Activated CD4-positive, alpha-beta T cell treated with anti-CD3 and anti-CD28 coated beads for 4 hours (primary cell): ENCODE data around the gene TMEM150A.
A peak's percentile ranks its signal among the peaks of the same experiment; 100 is the strongest.
"Not testable (repeated sequence)": the region's sequence is repeated elsewhere in the genome, so short reads cannot be mapped to it uniquely, and the experiment has no call there.

Experiments used
- DNase-seq, 2 donors: peaks; one replicate each; pipeline ENCODE4 v3.0.0-alpha.2; 2020

The TMEM150A gene

DNA sequence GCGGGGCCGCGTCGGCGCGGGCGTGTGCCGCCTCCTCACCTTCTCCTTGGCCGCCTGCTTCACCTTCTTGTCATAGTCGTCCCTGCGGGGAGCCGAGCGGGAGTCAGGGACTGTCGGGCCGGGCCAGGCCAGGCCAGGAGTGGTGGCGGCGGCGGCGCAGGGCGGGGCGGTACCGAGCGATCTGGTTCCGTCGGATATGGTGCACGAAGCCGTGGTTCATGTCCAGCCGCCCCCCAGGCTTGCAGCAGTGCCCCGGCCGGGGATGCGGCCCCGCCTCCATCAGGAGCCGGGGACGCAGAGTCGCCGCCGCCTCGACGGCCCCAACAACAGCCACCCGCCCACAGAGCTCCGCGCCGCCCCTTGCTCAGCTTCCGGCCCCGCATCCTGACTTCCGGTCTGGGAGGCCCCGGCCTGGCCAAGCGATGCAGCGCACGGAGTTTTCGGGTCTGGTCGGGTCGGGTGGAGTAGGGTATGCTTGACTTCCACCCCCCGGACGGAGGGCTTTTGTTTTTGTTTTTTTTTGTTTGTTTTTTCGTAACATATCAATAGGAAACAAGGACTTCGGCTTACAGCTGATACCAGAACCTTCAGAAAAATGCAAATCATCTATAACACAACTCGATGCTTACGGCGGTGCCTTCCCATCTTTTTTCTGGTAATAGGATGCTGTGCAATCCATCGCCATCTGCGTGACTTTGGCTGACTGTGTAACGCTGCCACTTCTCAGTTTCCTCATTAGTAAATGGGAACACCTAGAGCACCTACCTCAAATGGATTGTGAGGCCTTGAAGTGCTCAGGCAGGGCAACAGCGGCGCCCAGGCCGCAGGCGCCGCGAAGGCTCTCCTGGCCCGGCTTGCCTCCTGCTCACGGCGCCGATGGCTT is 9.4 kb upstream of the TMEM150A start, which contains the start of gene C2orf68:
Gene C2orf68 (minus strand): TSS at position 362 of the 883 bp plus-strand sequence. CDS start 82 bp downstream, at position 280.
- peak; percentile 73 to 79 for DNase-seq

DNA sequence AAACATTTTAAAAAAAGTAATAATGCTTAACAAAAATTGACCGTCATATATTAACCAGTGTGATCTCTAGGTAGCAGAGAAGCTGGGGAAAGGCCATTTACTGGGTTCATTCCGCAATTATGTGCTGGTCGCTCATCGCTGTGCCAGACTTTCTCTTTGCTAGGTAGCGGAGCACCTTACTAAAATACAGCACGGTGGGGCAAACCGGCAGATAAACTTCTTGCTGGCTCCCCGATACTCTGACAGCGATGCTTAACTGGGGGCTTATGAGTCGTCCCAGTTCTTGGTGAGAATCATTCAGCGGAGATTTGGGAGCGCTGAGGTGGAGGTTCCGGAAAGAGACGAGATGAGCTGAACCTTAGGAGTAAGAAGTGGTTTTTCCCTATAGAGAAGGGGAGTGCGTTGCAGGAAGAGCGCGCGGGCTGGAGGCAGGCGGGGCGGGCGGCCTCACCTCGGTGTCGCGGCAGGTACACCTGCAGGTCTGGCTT is 8.8 kb upstream of the TMEM150A start:
- DNase-seq: no peak

DNA sequence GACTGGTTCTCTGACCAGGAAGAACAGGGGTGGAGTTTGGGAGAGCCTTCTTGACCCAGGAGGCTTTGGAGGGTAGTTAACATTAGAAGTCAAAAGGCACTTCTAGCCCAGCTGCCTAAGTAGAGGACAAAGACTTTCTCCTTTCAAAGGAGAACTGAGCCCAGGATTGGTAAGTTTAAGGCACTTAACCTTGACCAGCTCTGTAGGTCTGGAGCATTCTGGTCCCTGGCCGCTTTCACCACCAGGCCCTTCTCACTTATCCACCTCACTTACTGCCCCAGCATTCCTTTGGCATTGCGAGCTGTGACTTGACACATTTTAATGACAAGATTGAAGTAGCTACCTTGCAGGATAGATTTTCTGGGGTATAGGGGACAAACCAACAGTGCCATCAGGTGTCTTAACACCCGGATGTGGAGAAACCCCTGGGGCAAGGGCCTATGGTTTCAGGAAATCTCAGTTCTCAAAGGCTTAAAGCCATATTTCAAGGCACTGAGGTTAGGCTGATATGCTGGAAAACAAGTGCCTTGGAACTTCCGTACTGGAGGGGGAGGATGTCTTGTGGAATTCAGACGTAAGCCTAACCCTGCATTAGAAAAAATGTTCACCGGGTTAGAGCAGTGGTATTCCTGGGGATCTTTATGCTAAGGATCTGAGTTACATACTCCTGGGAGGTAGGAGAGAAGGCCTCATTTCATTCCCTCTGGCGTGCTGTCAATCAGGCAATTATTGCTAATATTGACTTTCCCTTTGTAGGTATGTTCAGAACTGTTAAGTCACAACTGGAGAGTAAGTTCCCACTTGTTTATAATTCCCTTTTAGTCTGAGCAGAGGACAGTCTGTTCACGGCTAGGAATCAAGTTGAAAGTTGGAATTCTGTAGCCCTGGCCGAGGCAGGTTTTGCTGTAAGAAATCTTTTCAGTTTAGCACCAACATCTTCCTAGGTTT is 5.0 kb upstream of the TMEM150A start:
- DNase-seq: no peak

DNA sequence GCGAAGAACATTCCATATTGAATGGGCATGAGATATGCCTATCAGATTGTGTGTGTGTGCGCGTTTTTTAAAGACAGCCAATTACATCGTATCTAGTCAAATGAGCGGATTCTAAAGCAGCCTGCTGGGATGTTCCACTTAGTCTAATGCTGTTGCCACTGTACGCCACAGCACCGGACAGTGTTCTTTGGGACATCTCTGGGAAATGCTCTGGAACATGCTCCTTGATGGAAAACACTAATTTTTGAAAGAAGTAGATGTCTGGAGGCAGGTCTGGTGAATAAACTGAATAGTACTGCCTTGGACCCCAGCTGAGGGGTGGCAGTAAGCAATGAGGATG is 3.6 kb upstream of the TMEM150A start:
- DNase-seq: no peak

DNA sequence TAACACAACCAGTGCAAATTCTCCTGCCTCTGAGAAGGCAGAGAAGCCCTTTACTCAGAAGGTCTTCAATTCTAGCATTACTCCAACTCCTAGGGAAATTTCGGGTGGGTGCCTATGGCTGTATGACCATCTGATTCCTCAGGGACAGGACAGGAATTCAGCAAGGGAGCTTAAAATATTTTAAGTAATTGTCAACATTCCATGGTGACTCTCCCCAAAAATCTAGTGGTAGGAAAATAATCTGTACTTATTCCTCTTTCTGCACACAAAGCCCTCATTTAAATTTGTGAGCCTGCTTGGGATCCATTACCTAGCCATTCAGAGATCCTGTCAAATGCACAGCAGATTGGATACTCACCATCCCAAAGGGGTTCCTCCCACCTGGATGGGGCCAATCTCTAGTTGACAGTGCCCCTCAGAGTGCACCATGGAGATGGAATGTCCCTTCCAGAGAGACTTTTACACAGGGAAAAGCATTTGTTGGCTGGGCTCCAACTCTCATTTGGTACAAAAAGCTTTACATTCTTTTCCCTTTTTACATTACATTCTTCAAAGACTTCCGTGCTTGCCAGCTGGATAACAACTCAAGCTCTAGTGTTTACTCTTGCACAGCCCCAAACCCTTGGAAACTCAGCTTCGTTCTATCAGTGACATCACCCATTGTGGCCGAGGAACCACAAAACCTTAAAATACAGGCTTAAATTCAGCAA is 3.1 kb upstream of the TMEM150A start:
- DNase-seq: no peak

DNA sequence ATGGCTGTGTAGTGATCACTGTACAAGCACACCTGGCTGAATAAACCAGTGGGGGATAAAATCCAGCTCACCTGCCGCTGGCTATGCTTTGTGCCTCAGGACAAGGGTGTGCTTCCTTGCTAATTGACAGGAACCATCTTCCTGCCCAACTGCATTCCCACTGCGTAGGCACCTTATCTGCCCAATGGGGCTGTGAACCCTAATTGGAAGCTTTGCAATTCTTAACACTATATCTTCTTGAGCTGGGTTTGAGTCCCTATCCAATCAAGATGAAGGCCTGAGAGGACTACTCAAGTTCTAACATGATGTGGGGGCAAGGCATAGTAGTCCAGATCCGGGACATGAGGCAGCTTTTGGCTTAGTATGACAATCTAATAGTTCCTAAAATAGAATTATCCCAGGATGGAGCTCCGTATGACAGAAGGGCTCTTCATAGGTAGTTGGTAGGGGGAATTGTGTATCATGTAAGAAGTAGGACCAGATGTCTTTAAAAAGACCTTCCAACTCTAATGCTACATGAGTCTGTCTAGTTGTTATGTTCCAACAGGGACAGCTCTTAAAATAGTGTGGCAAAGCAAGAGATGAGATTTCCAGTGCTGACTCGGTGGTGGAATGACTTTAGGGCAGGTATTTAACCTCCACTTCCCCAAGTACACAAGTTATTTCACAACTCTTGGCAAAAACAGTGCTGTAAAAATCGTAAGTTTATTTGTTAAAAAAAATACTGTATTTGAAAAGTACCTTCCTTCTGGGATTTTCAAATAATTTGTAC is 2.3 kb upstream of the TMEM150A start:
- no peak for DNase-seq

DNA sequence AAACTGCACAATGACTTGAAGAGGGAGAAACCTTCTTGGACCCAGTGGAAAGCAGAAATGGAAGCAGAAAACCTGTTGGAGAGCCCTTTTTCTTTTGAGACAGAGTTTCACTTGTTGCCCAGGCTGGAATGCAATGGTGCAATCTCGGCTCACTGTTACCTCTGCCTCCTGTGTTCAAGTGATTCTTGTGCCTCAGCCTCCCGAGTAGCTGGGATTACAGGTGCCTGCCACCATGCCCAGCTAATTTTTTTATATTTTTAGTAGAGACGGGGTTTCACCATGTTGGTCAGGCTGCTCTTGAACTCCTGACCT is 1.6 kb upstream of the TMEM150A start:
- not testable (repeated sequence) for DNase-seq

DNA sequence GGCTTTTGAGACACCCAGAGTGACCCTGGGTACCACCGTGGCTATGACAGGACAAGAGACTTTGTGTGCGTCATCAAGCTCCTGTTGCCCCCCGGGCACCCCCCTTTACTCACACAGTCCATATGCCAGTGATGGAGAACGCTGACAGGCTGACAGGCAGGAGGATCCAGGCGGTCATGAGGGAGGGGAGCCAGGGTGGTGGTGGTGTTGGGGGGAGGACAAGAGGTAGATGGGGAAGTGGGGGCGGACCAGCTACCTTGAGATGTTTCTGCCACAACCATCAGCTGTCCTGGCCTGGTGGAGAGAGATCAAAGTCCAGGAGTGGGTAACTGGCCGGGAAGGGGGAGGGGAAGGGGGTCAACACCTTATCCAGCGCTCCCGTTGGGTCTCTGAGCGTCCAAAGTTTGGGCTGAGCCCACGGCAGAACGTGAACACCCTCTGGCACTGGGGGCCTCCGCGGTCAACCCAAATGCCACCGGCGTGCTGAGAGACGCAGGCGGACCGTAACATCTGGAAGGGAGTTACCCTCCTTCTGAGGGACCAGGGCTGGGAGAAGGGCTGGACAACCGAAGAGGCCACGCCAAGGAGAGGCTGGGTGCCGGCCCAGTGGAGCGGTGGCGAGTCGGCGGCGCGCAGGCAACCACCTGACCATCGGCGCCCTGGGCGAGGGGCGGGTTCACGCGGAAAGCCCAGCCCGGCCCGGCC is 575 bp downstream of the TMEM150A start:
- DNase-seq: no peak

DNA sequence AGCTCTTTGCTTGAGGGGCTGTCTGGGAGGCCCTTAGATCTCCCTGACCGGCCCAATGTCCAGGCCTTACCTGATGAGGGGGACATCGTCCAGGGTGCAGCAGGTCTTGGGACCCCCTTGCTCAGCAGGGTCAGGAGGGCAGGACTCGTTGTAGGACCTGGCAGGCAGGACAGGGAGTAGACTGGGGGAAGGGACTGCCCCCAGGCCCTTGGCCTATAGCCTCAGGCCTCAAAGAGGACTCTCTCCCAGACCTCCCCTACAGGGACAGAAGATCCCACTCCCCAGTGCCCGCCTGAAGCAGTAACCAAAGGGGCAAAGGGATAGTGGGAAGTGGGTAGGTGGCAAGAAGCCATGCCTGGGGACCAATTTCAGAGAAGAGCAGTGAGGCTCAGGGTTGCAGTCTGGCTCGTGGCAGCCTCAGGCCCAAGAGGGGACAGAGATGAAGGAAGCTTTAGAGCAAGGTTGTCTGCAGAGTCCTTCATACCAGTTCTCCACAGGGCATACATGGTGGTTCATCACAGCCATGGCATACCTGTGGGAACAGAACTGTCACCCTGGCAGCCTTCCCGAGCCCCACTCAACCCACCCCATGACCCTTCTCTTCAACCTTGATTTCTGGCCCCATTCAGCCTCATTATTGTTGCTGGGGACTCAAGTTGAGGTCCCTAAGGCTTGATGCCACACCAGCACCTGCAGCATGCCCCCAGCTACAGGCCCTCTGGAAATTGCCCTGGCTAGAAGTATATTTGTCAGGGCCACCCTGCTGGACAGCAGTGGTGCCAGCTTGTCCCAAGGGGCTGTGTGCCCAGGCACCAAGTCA is 1.3 kb downstream of the TMEM150A start:
- DNase-seq: no peak

DNA sequence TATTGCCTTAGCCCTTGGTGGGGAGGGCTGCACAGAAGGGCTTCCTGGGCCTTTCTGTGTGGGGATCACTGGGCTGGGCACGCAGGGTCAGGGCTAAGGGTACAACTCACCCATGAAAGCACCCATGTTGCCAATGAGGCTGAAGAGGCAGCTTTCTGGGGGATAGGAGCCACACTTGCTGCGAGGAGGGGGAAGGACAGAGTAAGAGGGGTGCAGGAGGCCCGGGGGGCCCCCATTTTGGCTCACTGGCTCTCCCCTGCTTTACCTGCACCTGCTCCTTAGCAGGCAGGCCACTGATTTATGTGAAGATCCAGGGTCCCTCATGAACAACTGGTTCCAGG is 2.3 kb downstream of the TMEM150A start:
- no peak for DNase-seq

DNA sequence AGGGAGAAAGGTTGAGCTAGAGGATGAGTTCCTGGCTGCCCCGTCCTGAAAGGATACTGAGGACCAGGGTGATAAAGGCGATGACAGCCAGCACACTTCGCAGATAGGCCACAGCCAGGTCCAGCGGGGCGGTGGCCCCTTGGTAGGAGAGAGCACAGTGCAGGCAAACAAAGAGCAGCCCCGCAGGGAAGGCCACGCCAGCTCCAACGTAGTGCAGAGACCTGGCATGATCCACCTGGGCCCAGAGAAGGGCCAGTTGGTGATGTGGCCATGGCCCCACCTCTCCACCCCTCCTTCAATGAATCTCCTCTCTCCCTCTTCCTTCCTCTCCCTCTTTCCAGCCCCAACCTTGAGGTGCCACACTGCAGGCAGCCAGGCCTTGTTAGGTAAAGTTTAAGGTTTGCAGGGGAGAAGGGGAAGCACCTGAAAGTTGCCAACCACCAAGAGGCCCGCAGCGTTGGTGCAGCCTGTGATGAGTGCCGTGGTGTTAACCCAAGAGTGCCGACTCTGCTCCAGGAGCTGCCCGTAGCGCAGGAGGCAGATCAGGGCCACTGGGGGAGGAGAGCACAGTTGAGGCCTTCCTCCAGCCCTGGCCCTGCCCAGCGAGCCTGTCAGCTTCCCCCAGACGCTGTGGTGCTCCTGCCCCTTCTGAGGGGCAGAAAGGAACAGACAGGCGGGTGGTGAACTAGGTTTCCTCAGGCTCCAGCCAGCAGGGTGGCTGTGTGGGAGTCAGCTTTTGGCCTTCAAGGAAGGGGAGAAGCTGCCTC is 2.8 kb downstream of the TMEM150A start:
- DNase-seq: no peak

DNA sequence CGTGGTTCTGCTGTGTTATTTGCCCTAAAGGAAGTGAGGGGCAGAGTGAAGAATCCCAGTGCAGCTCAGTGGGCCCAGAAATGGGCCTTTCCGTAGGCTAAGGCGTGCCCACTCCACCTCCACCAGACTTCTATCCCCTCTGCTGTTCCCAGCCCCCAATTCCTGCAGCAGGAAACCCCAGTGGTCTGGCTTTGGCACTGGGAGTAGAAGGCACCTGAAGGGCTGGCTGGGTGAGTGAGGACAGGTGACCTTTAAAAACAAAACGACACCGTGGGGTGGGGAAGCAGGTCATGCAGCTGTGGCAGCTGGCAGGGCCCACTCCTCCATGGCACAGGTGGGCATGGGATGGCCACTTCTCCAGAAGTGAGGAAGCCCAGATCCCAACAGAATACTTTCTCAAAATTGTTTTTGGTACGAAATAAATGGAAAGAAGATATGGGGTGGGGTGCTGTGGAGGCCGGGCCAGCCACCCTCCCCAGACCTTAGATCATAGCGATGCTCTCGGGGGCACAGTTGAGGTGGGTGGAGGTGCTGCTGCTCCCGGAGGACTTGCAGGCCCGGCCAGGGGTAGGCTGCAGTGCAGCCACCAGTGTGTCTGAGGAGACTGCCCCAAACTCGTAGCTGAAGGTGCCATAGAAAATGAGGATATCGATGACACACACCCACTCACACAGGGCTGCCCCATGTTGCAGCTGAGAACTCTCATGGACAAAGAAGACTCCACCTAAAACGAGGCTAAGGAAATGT is 3.7 kb downstream of the TMEM150A start:
- no peak for DNase-seq

DNA sequence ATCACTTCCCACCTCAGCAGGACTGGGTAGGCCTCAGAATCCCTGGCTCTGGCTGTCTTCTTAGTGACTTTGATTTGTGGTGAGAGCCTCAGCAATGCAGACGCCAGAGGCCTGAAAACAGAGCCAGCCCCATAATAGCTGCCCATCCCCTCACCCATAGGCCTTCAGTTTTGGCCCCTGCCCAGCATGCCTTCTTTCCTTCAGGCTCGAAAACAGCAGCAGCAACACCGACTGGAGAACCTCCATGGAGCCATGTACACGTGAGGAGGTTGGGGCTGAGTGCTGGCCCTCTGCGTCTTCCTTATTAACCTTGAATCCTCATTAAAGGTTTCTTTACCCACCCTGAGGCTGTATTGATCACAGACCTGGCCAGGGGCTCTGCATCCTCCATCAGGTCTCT is 5.3 kb downstream of the TMEM150A start:
- no peak for DNase-seq

DNA sequence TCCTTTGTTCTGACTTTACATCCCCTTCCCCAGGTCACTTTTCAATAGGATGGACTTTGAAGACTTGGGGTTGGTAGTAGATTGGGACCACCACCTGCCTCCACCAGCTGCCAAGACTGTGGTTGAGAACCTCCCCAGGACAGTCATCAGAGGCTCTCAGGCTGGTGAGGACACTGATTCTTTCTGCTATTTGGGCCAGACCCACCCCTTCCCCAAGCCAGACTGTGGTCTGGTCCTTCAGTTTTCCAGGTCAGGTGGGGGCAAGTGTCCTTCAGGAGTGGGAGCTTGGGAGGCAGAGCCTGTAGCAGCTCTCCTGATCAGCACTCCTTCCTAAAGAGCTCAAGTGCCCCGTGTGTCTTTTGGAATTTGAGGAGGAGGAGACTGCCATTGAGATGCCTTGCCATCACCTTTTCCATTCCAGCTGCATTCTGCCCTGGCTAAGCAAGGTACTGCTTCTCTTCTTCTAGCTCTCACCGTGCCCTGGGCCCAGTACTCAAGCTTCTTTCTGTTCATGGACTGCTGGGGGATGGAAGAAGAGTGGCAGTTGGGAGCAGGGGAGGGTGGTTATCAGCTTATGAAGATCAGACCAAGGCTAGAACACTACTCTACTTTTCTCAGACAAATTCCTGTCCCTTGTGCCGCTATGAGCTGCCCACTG is 5.9 kb downstream of the TMEM150A start:
- no peak for DNase-seq

DNA sequence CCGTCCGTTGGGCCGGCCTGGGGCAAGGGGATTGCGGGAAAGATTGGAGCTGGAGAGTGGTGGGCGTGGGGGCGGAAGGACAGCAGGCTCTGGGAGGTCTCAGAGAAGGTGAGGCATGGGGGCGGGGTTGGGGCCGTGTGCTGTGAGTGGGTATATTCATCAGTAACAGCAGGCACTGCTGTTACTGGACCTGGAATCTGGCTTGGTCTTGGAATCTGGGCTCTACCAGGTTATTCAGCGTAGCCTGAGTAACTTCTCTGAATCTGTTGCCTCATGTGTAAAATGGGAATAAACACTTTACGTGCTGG is 6.5 kb downstream of the TMEM150A start:
- DNase-seq: no peak

DNA sequence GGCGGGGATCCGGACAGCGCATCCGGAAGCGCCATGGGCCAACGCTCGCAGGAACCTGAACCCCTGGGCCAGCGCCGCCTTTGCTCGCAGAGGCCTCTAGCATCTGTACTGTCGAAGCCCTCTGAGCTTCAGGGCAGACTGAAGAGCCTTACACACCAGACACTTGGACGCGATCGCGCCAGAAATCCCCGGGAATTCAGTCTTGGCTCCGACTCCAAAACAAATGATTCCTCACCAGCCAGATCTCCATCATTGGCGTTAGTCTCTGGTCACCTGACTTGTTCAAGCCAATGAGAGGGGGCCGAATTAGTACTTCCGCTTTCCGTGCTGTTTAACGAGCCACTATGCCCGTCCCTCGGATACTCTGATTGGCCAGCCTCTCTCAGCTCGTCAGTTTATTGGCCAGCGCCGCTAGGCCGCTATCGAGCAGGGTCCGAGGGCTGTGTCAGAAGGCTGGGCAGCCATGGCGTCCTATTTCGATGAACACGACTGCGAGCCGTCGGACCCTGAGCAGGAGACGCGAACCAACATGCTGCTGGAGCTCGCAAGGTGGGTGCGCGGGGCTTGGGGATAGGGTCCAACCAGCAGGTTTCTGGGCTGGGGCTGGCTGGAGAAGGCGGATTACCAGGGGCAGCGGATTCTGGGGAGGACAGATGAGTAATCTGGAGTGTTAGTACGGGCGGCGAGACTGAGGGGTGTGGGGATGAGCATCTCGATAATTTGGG is 7.0 kb downstream of the TMEM150A start, which contains the start of gene RNF181:
Gene RNF181 (plus strand): TSS at position 445 of the 725 bp plus-strand sequence. CDS start 19 bp downstream, at position 464.
- peak; percentile 85 to 87 for DNase-seq

DNA sequence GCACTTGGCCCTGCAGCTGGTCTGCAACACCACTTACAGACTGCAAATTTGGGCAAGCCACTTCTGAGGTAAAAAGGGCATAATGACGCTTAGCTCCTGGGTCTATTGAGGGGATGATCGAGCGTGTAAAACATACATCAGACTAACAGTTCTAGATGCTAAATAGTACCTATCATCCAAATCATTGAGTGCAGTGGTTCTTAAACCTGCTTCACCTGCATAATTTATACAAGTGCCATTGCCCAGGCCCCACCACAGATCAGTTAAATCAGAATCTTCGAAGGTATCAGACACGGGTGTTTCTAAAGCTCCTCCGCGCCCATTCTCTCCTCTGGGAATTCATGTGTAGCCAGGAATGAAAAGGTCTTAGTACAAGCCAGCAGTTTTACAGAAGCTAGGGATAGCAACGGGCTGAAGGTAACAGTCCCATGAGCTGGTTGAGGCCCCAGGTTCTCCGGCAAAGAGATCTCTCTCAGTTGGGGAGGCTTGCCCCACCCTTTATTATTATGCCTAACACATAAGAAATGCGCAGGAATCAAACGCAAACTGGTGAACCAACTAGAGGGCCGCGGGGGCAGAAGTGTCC is 7.7 kb downstream of the TMEM150A start:
- no peak for DNase-seq

DNA sequence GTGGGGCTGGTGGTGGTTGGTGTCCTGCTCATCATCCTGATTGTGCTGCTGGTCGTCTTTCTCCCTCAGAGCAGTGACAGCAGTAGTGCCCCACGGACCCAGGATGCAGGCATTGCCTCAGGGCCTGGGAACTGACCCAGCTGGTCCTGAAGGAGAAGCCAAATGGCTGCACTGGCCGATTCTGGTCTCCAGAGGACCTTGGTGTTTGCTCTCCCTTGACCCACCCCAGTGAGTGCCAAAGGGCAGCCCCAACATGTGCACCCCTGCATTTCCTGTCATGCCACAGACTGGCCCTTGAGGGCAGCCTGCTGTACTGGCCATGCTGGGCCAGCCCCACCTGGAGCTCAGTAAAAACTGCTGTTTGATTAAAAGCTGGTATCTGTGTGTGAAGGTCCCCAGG is 9.5 kb downstream of the TMEM150A start:
- DNase-seq: no peak
